HG03432 (cell line): ENCODE results near the gene QDPR.
A peak's percentile ranks its signal among the peaks of the same experiment; 100 is the strongest.
"Not testable (repeated sequence)": the region's sequence is repeated elsewhere in the genome, so short reads cannot be mapped to it uniquely, and the experiment has no call there.

Experiments
- ATAC-seq: cut with Tn5 transposase; IDR thresholded peaks from one replicate; pipeline ENCODE4 v1.9.1; 2021; ENCODE audit warnings: mild to moderate bottlenecking, moderate library complexity; ENCODE audit not compliant: unreplicated experiment

The QDPR gene

DNA sequence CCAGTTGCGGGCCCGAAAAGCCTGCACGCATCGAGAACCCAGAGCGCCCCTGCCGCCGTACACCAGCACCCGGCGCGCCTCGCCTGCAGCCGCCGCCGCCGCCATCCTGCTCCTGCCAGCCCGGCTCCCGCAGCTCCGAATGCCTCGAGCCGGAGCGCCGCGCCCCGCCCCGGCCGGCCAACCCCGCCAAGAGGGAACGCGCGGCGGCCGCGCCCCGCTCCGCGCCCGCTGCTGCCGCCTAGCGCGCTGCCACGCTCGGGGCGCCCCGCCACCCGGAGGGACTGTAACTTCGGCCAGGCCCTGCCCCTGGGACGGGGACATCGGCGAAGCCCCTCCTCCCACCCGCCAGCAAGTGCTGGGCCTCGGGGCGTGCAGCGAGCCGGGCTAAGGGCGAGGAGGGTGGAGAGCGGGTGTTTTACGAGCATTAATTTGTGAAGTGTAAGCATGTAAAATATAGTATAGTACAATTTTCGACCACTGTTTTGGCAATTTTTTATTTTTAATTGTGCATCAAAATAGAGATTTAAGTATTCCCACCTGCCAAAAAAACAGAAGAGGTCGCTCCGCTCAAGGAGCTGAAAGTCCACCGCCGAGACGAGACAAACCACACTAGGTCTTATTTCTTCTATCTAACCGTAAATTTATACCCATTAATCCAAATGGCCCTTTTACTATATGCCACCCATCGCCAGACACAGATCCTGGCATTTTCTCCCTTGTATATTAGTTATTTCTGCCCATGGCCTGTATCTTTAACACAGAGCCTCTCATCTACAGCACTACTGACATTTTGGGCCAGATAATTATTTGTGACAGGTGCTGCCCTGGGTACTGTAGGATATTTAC, at the start of gene QDPR:
QDPR (minus strand) TSS at position 141 of the 846 bp plus-strand sequence; CDS start at position 105, 36 bp downstream.
- peak; percentile 96 for ATAC-seq

DNA sequence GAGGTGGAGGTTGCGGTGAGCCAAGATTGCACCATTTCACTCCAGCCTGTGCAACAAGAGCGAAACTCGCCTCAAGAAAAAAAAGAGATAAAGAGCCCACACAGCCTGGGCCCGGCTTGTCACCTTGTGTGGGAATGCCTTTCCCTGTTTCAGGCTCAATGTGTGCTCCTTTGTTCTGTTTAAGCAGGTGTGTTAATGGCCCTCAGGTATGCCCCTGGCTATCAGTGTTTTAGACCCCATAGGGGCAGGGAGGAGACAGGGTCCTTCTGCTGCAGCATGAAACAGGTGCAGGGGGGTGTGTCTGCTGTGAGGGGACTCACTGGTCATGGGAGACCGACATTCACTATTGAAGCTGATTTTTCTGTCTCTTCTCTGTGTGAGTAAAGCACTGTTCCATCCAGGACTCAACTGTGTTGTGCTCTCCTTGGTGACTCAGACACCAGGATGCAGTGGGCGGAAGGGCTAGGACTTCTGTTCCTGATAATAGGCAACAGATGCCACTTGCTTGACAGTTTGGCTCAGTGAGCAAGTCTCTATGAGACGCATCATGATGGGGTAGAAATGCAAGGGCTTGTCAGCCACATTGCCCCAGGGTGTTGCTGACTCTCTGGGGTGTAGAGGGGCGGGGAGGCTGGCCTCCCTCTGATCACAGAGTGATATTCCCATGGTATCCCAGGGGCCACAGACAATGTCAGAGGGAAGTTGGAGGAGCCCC, 49.5 kb upstream of the QDPR start:
- no peak for ATAC-seq

DNA sequence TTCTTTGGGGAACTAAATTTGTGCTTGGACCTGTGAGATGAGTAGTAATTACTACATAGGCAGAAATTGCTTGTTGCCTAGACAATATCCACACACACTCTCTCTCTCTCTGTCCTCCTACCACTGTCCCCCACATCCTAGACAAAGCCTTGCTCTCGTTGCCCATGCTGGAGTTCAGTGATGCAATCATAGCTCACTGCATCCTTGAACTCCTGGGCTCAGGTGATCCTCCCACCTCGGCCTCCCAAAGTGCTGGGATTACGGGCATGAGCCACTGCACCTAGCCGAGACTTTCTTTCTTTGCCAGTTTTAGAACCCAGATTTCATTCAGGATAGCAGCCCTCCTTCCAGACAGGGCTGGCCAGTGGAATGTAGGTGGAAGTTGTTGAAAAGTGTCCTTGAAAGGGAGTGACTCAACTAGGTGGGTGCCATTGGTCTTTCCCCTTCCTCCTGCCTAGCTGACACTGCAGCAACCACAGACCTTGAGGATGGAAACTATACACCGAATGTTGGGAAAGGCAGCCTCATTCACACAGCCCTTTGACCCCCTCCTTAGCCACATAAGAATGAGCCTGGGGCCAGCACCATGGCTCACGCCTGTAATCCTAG, 48.3 kb upstream of the QDPR start:
- ATAC-seq: no peak

DNA sequence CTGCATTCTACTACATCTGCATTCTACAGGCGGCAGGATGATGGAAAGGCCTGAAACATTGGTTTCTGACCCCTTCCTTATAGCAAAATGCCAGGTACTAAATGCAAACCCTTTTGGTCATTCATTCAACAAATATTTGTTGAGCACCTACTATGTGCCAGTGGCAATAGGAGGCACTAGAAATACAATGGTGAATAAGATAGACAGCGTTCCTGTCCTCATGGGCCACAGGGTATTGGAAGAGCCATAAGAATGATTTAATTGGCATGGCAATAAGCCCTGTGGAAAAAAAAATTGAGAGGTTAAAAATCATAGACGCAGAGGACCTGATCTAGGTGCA, 47.8 kb upstream of the QDPR start:
- no peak for ATAC-seq

DNA sequence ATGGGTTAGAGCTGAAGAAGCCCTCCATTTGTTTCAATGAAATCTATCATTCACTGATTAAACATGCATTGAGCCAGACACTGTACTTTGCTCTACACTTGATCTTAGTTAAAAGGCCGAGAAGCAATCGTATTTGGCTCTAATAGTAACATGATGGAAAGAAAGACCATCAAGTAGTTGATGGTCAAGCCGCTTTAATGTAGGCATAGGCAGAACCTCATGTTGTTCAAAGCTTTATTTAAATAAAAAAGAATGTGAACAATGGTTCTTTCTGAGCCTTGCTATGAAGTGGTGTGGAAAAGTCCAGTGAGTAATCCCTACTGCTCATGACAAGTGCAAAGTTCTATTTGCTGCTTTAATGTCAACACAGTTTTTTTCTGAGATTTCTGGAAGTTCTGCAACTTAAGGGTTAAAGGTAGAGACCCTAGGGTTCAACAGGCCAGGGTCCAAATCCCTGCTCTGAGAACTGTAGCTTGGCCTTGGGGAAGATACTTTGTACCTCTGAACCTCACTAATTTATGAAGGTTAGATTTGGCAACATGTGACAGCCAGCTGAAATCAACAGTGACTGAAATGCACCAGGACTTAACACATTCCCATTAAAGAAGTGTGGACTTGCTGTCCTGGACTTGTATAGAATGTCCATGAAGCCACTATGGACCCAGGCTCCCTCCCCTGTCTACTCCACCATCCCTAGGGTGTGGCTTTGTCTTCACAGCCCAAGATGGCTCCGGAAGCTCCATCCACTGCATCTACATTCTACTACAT, 47.2 kb upstream of the QDPR start:
- no peak for ATAC-seq

DNA sequence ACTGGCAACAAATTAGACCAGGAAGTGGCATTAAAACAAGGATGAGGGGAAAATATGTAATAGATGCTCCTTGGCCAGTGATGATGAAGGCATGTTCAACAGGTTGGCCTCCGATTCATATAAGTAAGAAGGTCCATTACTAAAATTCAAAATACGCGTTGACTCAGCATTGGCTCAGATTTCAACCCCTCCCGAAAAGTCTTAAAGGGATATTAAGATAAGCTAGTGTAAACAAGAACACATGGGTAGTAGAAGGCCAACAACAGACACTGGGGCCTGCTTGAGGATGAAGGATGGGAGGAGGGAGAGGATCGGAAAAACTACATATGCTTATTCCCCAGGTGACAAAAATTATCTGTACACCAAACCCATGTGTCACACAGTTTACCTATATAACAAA, 46.0 kb upstream of the QDPR start:
- no peak for ATAC-seq

DNA sequence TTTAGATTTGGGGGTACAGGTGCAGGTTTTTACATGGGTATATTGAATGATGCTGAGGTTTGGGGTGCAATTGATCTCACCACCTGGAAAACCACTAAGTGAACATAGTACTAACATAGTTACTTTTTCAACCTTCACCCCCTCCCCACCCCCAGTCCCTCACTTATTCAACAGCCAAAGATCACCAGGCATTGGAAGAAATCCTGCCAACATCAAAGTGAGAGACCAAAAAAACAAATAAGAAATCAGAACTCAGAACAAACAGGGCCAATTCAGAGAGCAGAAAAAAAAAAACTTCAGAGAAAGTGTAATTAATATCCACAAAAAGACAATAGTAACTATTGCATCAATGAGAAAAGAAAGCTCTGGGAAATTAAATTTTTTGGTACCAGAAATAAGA, 44.6 kb upstream of the QDPR start:
- ATAC-seq: no peak

DNA sequence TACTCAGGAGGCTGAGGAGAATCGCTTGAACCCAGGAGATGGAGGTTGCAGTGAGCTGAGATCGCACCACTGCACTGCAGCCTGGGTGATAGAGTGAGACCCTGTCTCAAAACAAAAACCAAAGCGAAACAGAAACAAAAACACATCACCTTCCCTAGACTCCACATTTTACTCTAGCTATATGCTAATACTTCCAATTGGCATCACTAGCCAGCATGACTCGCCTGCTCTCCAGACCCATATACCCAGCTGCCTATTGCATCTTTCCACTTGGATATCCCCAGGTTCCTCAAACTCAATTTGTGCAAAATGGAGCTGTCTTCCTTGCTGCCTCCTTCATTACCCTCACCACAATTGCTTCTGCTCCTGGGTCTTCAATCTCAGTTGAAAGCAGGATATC, 42.7 kb upstream of the QDPR start:
- no peak for ATAC-seq

DNA sequence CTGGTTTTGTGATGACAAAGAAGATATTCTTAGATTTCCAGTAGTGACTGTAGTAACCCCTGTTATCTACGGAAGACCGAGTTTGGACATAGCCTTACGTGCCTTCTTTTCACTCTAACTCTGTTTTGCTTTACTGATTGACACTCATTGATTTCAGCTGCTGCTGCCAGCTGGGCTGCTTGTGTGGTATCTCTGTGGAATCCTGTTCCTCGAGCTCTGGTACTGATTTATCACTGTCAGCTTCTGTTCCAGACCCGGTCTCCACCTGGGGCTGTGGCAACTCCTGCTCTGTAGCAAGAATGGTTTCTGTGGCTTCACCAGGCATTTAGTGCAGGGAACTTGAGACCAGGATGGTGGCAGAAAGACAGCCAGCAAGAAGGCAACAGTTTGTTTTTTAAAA, 40.5 kb upstream of the QDPR start:
- no peak for ATAC-seq

DNA sequence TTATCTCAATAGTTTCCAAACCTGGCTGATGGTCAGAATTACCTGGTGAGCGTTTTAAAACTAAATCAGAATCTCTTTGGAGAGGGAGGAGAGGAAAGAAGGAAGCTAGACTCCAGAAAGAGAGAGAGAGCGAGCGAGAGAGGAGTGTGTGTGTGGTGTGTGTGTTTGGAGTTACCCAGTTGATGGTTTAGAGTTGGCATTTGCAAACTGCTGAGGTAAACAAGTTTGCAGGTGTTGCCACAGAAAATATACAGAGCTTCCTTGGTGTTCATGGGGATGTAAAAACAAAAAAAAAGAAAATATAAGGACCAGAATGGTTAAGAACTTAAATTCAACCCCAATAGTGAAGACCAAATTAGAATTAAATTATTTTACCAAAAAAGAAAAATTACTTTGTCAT, 38.7 kb upstream of the QDPR start:
- no peak for ATAC-seq

DNA sequence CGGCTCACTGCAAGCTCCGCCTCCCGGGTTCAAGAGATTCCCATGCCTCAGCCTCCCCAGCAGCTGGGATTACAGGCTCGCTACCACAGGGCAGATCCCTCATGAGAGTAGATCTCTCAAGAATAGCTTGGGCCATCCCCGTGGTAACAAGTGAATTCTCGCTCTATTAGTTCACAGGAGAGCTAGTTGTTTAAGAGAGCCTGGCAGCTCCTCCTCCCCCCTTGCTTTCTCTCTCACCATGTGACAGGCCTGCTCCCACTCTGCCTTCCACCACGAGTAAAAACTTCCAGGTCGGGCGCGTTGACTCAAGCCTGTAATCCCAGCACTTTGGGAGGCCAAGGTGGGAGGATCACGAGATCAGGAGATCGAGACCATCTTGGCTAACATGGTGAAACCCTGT, 34.8 kb upstream of the QDPR start:
- ATAC-seq: no peak

DNA sequence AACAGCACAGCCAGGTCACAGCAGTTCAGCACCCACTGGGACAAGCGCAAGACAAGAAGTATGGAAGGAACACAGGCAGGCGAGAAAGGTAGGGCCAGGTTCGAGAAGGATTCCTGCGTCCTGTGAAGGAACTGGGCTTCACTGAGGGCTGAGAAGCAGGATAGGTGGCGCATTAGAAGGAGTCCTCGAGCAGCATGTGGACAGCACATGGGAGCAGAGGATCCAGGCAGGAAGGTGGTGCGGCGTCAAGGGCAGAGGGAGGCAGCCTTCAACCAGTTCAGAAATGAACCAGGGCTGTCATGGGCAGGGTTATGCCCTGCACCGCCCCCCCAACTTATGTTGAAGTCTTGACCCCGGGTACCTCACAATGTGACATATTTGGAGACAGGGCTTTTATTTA, 34.3 kb upstream of the QDPR start:
- no peak for ATAC-seq

DNA sequence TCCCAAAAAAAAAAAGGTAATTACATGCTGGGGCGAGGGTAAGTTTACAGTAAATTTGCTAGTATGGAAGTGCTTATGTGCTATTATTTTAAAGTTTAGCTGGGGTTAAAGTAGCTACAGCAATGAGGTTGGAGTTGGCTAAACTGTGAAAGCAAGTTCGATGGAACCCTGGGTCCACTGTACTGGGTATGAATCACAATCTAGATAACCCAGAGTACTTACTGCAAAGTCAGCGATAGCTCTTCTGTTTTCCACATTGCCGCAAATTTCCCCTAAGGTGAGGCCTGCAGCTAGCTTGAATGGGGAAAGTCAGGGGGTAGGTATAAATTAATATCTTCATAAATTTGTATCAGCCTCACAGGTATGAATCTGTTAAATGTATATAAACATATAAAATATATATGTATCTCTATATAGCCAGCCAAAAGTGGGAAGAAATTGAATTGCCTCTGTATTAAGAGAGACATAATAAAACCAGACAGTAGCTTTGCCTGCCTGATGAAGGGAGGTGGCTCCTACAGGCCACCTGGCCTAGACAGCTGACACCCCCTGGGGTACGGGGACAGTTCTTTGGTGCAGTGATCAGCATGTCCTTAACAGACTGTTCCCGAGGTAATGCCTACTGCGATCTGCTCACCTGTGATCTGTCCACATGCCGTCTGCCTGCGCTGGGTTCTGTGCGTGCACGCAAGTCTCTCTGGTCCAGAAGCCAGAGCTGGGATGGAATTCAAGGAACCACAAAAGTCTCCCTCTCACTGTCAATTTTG, 33.7 kb upstream of the QDPR start:
- ATAC-seq: no peak

DNA sequence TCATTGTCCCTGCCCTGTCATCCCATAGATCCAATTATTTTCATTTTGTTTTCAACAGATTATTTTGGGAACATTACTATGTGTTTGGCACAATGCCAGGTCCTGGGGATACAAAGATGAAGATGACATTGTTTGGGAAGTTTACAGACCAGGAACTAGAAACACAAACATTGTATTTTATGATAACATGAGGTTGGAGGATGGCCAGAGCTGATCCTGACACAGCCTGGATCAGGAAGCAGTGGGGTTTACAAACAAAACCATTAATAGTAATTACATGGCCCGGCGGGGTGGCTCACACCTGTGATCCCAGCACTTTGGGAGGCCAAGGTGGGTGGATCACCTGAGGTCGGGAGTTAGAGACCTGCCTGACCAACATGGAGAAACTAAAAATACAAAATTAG, 32.9 kb upstream of the QDPR start:
- no peak for ATAC-seq

DNA sequence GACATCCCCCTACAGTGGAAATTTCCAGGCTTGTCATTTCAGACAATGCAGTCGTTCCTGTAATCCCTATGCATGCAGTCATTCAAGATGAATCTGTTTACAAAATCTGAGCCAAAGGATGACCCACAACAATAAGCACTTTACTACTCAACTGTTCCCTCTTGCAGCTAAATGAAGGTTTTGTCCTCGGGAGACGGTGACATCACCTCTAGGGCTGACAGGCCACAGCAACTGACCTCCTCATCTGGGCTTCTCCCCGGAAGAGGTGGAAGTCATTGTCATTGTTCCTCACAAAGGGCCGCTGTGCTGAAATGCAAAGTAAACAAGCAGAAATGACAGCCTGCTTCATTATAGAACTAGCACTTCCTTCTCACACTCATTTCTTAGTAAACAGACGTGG, 32.3 kb upstream of the QDPR start:
- ATAC-seq: no peak

DNA sequence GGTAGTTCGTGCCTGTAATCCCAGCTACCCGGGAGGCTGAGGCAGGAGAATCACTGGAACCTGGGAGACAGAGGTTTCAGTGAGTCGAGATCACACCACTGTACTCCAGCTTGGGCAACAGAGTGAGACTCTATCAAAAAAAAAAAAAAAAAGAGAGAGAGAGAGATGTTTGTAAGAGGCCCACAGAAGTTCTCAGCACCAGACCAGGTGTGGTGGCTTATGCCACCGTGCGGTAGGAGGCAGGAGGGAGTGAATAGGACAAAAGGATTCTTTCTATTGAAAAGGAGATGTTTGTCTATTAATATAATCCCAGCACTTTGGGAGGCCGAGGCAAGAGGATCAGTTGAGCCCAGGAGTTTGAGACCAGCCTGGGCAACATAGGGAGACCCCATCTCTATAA, 25.2 kb upstream of the QDPR start:
- not testable (repeated sequence) for ATAC-seq

DNA sequence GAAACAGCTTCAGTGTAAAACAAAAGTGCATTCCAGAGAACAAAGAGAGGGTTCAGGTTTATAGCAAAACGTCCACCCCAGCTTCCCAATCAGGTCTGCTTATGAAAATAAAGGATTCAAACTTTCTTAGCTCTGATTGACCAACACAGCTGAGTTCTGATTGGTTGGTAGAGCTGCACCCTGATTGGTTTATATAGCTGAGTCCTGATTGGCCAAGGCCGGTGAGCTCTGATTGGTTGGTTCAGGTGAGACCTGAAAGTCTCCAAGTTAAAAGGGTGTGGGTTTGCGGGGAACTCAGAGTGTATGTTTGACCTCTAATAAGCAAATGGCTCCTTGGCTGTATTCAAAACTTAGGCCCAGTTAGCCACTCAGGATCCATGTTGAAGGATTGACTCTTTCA, 24.0 kb upstream of the QDPR start:
- ATAC-seq: no peak

DNA sequence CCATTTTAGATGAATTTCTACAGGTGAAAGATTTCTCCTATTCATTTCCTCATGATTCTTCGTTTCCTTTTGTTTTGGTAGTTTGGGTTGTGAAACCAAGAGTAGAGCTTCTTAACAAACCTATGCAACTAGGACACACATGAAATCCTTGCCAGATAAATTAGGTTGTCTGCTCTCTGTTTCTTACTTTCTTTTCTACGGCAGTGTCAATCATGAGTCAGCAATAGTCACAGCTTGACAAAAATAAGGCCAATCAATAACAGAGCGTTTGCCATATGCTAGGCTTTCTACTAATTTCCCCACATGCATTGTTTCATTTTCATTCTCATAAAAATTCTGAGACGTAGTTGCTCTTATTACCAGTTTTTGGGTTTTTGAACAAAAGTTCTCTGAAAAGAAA, 23.4 kb upstream of the QDPR start:
- no peak for ATAC-seq

DNA sequence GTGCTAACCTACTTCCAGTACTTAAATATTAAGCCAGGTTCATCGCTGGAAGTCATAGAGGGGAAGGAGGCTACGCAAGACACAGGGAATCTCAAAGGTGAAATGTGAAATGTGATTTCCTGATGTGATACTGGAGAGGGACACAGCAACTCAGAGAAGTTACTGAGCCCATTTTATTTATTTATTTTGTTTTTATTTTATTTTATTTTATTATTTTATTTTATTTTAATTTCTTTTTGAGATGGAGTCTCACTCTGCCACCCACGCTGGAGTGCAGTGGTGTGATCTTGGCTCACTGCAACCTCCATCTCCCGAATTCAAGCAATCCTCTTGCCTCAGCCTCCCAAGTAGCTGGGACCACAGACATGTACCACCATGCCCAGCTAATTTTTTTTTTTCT, 22.8 kb upstream of the QDPR start:
- no peak for ATAC-seq

DNA sequence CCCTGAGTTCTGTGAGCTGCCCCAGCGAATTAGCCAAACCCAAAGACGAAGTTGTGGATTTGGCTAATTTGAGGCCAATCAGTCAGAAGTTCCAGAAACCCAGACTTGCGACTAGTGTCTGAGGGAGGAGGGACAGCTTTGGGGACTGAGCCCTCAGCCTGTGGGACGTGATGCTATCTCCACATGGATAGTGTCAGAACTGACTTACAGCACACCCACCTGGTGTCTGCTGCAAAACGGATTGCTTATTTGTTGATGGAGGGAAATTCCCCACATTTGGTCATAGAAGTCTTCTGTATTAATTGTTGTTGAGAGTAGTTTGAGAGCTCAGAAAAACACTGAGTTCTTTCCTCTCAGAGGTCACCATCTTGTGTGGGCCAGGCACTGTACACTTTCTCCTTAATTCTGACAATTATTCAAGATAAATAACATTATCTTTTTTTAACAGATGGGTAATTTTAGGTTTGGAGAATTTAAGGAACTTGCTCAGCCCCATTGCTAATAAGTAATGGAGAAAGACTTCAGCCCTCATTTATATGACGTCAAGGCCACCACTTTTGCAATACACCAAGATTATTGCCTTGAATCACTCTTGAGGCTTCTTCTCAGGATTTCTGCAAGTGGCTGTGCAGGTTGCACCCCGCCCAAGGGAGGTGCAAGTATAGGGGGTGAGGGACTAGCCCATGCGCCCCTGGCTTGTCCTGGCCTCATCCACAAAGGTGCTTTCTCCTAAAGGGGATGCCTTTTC, 19.8 kb upstream of the QDPR start:
- ATAC-seq: no peak
